ENCODE data around the gene OTUD4.

GRCh38 chr4:145101091-145101490, 79.3 kb downstream of the OTUD4 start:
- TF ChIP-seq CTCF (conservative IDR thresholded peaks at IDR 0.05; ENCODE audit: low read depth, low read length) (no peak), EZH2phosphoT487 (IDR thresholded peaks at IDR 0.05; ENCODE audit: borderline replicate concordance, low read length) (no peak)
